GM12891 (cell line): ENCODE data around the gene NCOA4.
"Not testable (repeated sequence)": the region's sequence is repeated elsewhere in the genome, so short reads cannot be mapped to it uniquely, and the experiment has no call there.

Experiments
- PAX5 ChIP-seq: IDR thresholded peaks from 2 replicates; pipeline ENCODE4 v1.6.1; 2011; ENCODE audit warnings: low read length, moderate library complexity, mild to moderate bottlenecking; ENCODE audit not compliant: insufficient read depth, severe bottlenecking
- POLR2A ChIP-seq: IDR thresholded peaks from 2 replicates; pipeline ENCODE4 v1.6.1; 2011; ENCODE audit warnings: low read depth, low read length, control low read depth
- POLR2AphosphoS5 ChIP-seq: IDR thresholded peaks from 2 replicates; pipeline ENCODE4 v1.6.1; 2011; ENCODE audit warnings: low read depth, low read length, control low read depth
- SPI1 ChIP-seq: IDR thresholded peaks from 2 replicates; pipeline ENCODE4 v1.6.1; 2011; ENCODE audit warnings: low read depth, low read length, control low read depth
- TAF1 ChIP-seq: IDR thresholded peaks from 2 replicates; pipeline ENCODE4 v1.6.1; 2011; ENCODE audit warnings: low read depth, low read length, control low read depth

DNA sequence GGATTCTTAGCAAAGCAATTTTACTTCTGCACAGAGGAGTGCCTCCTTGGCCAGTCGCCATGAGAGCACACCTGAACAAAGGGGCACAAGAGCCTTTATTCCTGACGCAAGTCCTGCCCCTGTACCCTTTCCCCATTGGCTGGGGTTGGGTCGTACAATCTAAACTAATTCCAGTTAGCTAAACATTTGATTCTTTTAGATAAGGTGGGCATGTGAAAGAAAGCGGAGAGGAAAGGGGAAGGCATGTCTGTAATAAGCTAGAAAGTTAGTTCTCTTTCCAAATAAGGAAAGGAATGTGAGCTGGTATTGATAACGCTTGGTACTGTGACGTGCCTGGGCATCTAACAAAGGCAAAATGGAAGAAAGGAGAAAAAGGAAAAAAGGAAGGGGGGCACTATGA is 73.8 kb downstream of the NCOA4 start:
- TF ChIP-seq POLR2AphosphoS5, POLR2A, PAX5, TAF1, SPI1: not testable (repeated sequence)
